ENCODE data around the gene DKKL1. TPM values are rescaled to one million over a fixed set of nuclear protein-coding genes. Genes with fewer than 3 reads are reported as not detected.

DKKL1 gene
- total RNA-seq, 1 donor from 2014 or later = 2.1 TPM

GRCh38 chr19:49355909-49356353 lies 7.7 kb upstream of the DKKL1 start:
- Mint-ChIP-seq H3K4me1 (ENCODE audit: low read depth) (peaks cover 30% of the 10 kb centered on the region), H3K4me3 (ENCODE audit: unreplicated experiment) (peak overlapping the region; percentile 16), H3K36me3 (ENCODE audit: low read depth) (peaks cover 30% of the 10 kb centered on the region), H3K27ac (ENCODE audit: unreplicated experiment) (peak overlapping the region; percentile 45), H3K27me3 (ENCODE audit: low read depth) (no peaks in the 10 kb centered on the region), H3K9me3 (ENCODE audit: low read depth) (no peaks in the 10 kb centered on the region)
- TF ChIP-seq, protein P1, sequence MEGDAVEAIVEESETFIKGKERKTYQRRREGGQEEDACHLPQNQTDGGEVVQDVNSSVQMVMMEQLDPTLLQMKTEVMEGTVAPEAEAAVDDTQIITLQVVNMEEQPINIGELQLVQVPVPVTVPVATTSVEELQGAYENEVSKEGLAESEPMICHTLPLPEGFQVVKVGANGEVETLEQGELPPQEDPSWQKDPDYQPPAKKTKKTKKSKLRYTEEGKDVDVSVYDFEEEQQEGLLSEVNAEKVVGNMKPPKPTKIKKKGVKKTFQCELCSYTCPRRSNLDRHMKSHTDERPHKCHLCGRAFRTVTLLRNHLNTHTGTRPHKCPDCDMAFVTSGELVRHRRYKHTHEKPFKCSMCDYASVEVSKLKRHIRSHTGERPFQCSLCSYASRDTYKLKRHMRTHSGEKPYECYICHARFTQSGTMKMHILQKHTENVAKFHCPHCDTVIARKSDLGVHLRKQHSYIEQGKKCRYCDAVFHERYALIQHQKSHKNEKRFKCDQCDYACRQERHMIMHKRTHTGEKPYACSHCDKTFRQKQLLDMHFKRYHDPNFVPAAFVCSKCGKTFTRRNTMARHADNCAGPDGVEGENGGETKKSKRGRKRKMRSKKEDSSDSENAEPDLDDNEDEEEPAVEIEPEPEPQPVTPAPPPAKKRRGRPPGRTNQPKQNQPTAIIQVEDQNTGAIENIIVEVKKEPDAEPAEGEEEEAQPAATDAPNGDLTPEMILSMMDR (IDR thresholded peaks at IDR 0.05) = no peak
- DNase-seq (ENCODE audit: low spot score) = no peak

- TF ChIP-seq, protein P1 (IDR thresholded peaks at IDR 0.05) = no peak
- Mint-ChIP-seq H3K4me1 (ENCODE audit: low read depth) (peaks cover 33% of the 10 kb centered on the region), H3K27ac (ENCODE audit: unreplicated experiment) (peak overlapping the region; percentile 45), H3K36me3 (ENCODE audit: low read depth) (peaks cover 25% of the 10 kb centered on the region), H3K27me3 (ENCODE audit: low read depth) (no peaks in the 10 kb centered on the region), H3K9me3 (ENCODE audit: low read depth) (no peaks in the 10 kb centered on the region), H3K4me3 (ENCODE audit: unreplicated experiment) (peak overlapping the region; percentile 16)
- no peak for DNase-seq (ENCODE audit: low spot score)
Observed at GRCh38 chr19:49356382-49356781, 7.3 kb upstream of the DKKL1 start.

DNA sequence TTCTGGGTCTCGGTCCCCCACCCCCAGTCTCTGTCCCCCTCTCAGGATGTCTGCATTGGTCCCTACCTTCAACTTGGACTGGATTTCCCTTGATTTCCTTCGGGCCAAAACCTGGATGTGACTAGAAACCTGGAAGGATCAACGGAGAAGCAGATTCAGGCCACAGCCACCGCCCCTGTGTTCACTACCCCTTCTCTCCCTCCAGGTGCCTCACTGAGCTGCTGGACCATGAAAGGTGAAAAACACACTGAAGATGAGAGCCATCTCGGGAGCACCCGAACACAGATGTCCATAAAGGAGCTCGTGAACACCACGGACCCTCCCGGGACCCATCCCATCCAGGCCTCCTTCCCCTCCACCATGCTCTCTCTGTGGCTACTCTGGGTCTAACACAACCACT lies 6.5 kb upstream of the DKKL1 start:
- TF ChIP-seq, protein P1 (IDR thresholded peaks at IDR 0.05) = no peak
- peaks cover 23% of the 10 kb centered on the region for H3K36me3 Mint-ChIP-seq (ENCODE audit: low read depth)
- DNase-seq (ENCODE audit: low spot score) = no peak
- H3K27ac Mint-ChIP-seq (ENCODE audit: unreplicated experiment) = no peak overlapping the region
- peaks cover 33% of the 10 kb centered on the region for H3K4me1 Mint-ChIP-seq (ENCODE audit: low read depth)
- H3K4me3 Mint-ChIP-seq (ENCODE audit: unreplicated experiment) = no peak overlapping the region
- no peaks in the 10 kb centered on the region for H3K9me3 Mint-ChIP-seq (ENCODE audit: low read depth)
- H3K27me3 Mint-ChIP-seq (ENCODE audit: low read depth) = no peaks in the 10 kb centered on the region

DNA sequence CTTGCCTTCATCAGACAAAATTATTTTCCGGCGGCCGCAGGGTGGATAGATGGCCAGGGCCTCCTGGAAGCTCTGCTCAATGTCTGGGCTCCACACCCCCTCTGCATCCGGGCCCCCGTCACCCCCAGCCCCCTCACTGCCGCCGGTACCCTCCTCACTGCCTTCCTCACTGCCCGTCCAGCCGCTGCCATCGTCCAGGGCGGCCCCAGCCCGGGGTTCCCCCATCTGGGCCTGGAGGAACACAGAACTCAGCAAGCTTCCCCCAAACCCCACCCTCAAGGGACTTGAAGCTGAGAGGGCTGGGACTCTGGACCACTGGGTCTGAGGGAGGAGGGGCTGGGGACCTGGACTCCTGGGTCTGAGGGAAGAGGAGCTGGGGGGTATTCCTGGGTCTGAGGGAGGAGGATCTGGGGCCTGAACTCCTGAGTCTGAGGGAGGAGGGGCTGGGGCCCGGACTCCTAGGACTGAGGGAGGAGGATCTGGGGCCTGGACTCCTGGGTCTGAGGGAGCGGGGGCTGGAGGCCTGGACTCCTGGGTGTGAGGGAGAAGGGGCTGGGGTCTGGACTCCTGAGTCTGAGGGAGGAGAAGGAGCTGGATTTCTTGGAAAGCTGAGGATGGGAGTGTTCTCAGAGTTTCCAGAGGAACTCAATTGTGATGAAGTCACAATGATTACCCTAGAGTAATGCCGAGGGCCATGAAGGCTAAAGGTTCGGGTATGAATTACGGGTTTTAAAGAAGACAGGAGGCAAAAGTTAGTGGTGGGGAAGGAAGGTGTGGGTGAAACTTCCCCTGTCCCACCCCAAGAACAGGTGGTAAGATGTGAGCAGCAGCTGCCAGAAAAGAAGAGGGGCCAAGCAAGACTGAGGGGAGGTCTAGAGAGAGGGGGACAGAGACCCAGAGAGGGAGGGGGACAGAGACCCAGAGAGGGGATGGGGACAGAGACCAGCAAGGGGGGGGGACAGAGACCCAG lies 3.5 kb upstream of the DKKL1 start:
- H3K9me3 Mint-ChIP-seq (ENCODE audit: low read depth) = no peaks in the 10 kb centered on the region
- TF ChIP-seq, protein P1 (IDR thresholded peaks at IDR 0.05) = no peak
- peaks cover 33% of the 10 kb centered on the region for H3K4me1 Mint-ChIP-seq (ENCODE audit: low read depth)
- no peaks in the 10 kb centered on the region for H3K27me3 Mint-ChIP-seq (ENCODE audit: low read depth)
- no peak overlapping the region for H3K4me3 Mint-ChIP-seq (ENCODE audit: unreplicated experiment)
- peak overlapping the region; percentile 80 for H3K27ac Mint-ChIP-seq (ENCODE audit: unreplicated experiment)
- no peak for DNase-seq (ENCODE audit: low spot score)
- H3K36me3 Mint-ChIP-seq (ENCODE audit: low read depth) = peaks cover 12% of the 10 kb centered on the region

GRCh38 chr19:49361438-49362047 lies 2.1 kb upstream of the DKKL1 start:
- H3K27me3 Mint-ChIP-seq (ENCODE audit: low read depth) = no peaks in the 10 kb centered on the region
- TF ChIP-seq, protein P1 (IDR thresholded peaks at IDR 0.05) = no peak
- DNase-seq (ENCODE audit: low spot score) = no peak
- H3K4me1 Mint-ChIP-seq (ENCODE audit: low read depth) = peaks cover 25% of the 10 kb centered on the region
- peaks cover 7% of the 10 kb centered on the region for H3K36me3 Mint-ChIP-seq (ENCODE audit: low read depth)
- no peaks in the 10 kb centered on the region for H3K9me3 Mint-ChIP-seq (ENCODE audit: low read depth)
- no peak overlapping the region for H3K27ac Mint-ChIP-seq (ENCODE audit: unreplicated experiment)
- no peak overlapping the region for H3K4me3 Mint-ChIP-seq (ENCODE audit: unreplicated experiment)
